ENCODE data around the gene CLIC5.
A peak's percentile ranks its signal among the peaks of the same experiment; 100 is the strongest.
"Not testable (repeated sequence)": the region's sequence is repeated elsewhere in the genome, so short reads cannot be mapped to it uniquely, and the experiment has no call there.

The CLIC5 gene

GRCh38 chr6:45926423-45926822, 89.2 kb downstream of the CLIC5 start:
- DNase-seq (ENCODE audit: low spot score), result not testable (repeated sequence)

- no peak for DNase-seq (ENCODE audit: low spot score)
Measured at GRCh38 chr6:45924763-45925342, 90.8 kb downstream of the CLIC5 start.

GRCh38 chr6:45923831-45924391, 91.7 kb downstream of the CLIC5 start:
- DNase-seq (ENCODE audit: low spot score), result no peak

- DNase-seq (ENCODE audit: low spot score), result peak; percentile 33
Measured at GRCh38 chr6:45922728-45923351, 92.8 kb downstream of the CLIC5 start.

- DNase-seq (ENCODE audit: low spot score), result no peak
Measured at GRCh38 chr6:45921691-45922281, 93.9 kb downstream of the CLIC5 start.

- DNase-seq (ENCODE audit: low spot score), result no peak
Measured at GRCh38 chr6:45920819-45921511, 94.7 kb downstream of the CLIC5 start.

GRCh38 chr6:45917439-45917838, 98.2 kb downstream of the CLIC5 start:
- no peak for DNase-seq (ENCODE audit: low spot score)

- DNase-seq (ENCODE audit: low spot score), result no peak
Measured at GRCh38 chr6:45916692-45917091, 99.0 kb downstream of the CLIC5 start.

- DNase-seq (ENCODE audit: low spot score), result no peak
Measured at GRCh38 chr6:45915780-45916468, 99.7 kb downstream of the CLIC5 start.

GRCh38 chr6:45911691-45912090, 104.0 kb downstream of the CLIC5 start:
- DNase-seq (ENCODE audit: low spot score), result no peak

- DNase-seq (ENCODE audit: low spot score), result no peak
Measured at GRCh38 chr6:45903959-45904358, 111.7 kb downstream of the CLIC5 start.

- DNase-seq (ENCODE audit: low spot score), result no peak
Measured at GRCh38 chr6:45902984-45903383, 112.7 kb downstream of the CLIC5 start.

GRCh38 chr6:45901767-45902650, 113.7 kb downstream of the CLIC5 start:
- DNase-seq (ENCODE audit: low spot score), result no peak

GRCh38 chr6:45900808-45901752, 114.6 kb downstream of the CLIC5 start:
- no peak for DNase-seq (ENCODE audit: low spot score)

GRCh38 chr6:45899683-45899946, 116.0 kb downstream of the CLIC5 start:
- no peak for DNase-seq (ENCODE audit: low spot score)

GRCh38 chr6:45898941-45899682, 116.5 kb downstream of the CLIC5 start:
- DNase-seq (ENCODE audit: low spot score), result no peak

- DNase-seq (ENCODE audit: low spot score), result no peak
Measured at GRCh38 chr6:45896783-45897441, 118.7 kb downstream of the CLIC5 start.

GRCh38 chr6:45895569-45895968, 120.1 kb downstream of the CLIC5 start:
- DNase-seq (ENCODE audit: low spot score), result no peak

GRCh38 chr6:45892696-45893245, 122.9 kb downstream of the CLIC5 start:
- DNase-seq (ENCODE audit: low spot score), result no peak

Data from putamen (tissue), 1 donor.